Prostate gland (tissue), 2 donors: ENCODE results near the gene CEP112. TPM values are rescaled to one million over a fixed set of nuclear protein-coding genes. Genes with fewer than 3 reads are reported as not detected.

Experiments used
- DNase-seq: peaks from one replicate; pipeline ENCODE4 v3.0.0-alpha.2; 2019; ENCODE audit warnings: low spot score
- H3K27ac ChIP-seq, 2 donors: fragments of 200-600 bp; sonication (generic); 2 replicates each; pipeline ENCODE4 v1.5.1; 2017 to 2019
- H3K27me3 ChIP-seq: fragments of 200-600 bp; sonication (generic); replicated peaks from 2 replicates; pipeline ENCODE4 v1.5.1; 2019; ENCODE audit not compliant: insufficient read depth
- H3K36me3 ChIP-seq, 2 donors: fragments of 200-600 bp; sonication (generic); 1 replicate in 1 of 2; 2 replicates in 1 of 2; pipeline versions ENCODE4 v1.5.1 to v1.8.1; 2017 to 2019
- H3K4me1 ChIP-seq: fragments of 200-600 bp; sonication (generic); replicated peaks from 2 replicates; pipeline ENCODE4 v1.5.1; 2019
- H3K4me3 ChIP-seq, 2 donors: fragments of 200-600 bp; sonication (generic); 2 replicates each; pipeline ENCODE4 v1.5.1; 2017 to 2019
- H3K9me3 ChIP-seq: fragments of 200-600 bp; sonication (generic); 2 replicates; pipeline ENCODE4 v1.5.1; 2017
- CTCF ChIP-seq, 4 experiments: fragments of 200-600 bp in 2 of 4; fragments of 450-650 bp in 2 of 4; sonication (generic) in 2 of 4; IDR thresholded peaks; 1 replicate in 3 of 4; 2 replicates in 1 of 4; pipeline ENCODE4 v1.5.1; 2016 to 2019; ENCODE audit warnings: antibody characterized with exemption in 4 of 4, mild to moderate bottlenecking in 2 of 4, moderate library complexity in 2 of 4
- POLR2A ChIP-seq: fragments of 450-650 bp; IDR thresholded peaks from one replicate; pipeline ENCODE4 v1.6.1; 2016; ENCODE audit warnings: antibody characterized with exemption, mild to moderate bottlenecking
- POLR2AphosphoS5 ChIP-seq: sonication (generic); formaldehyde crosslinking; IDR thresholded peaks from one replicate; pipeline ENCODE4 v1.6.1; 2017; ENCODE audit warnings: antibody characterized with exemption
- WGBS: methylation state at CpG from one replicate; pipeline ENCODE4 v1.1.5; 2018; 5-methylcytosine and 5-hydroxymethylcytosine counted together
- intact Hi-C: fragments of 100-400 bp; cut with DNase I; formaldehyde crosslinking; loops from one replicate; pipeline ENCODE4 v1.14.2; 2022
- total RNA-seq, 2 donors: library from RNA; depleted of rRNA; stranded (reverse); fragments of >200 nt; gene quantifications; one replicate each; pipeline ENCODE4 v1.1.0, GENCODE V29; 2016

The CEP112 gene
- total RNA-seq, 2 donors from 2014 or later: 2.3 to 22.8 TPM

- DNase-seq: no peak
- TF ChIP-seq POLR2AphosphoS5 (no peak), CTCF (IDR thresholded peaks at IDR 0.05) (no peak), POLR2A (no peak)
Measured at GRCh38 chr17:66228887-66229782, 37.2 kb upstream of the CEP112 start, which contains the start of gene APOH. Gene APOH (minus strand): TSS chr17:66229415. CDS start chr17:66229379, 36 bp downstream.

GRCh38 chr17:66227212-66228045, 35.5 kb upstream of the CEP112 start:
- Histone ChIP-seq H3K27ac (no peak overlapping the region), H3K27me3 (no peaks in the 10 kb centered on the region), H3K4me1 (no peaks in the 10 kb centered on the region), H3K36me3 (no peaks in the 10 kb centered on the region), H3K9me3 (no peaks in the 10 kb centered on the region), H3K4me3 (no peak overlapping the region)
- 98% methylated on average over 4 of the region's 4 CpGs for WGBS
- TF ChIP-seq POLR2A (no peak), CTCF (IDR thresholded peaks at IDR 0.05) (no peak), POLR2AphosphoS5 (no peak)
- intact Hi-C loops: no loop called here
- no peak for DNase-seq

More at GRCh38 chr17:66228887-66229782, 37.2 kb upstream of the CEP112 start, which contains the start of gene APOH:
- 80% methylated on average over 20 of the region's 20 CpGs for WGBS
- Histone ChIP-seq H3K4me3 (no peak within 1 kb of the TSS), H3K36me3 (no peaks in the 10 kb centered on the region), H3K4me1 (no peaks in the 10 kb centered on the region), H3K9me3 (no peaks in the 10 kb centered on the region), H3K27me3 (no peaks in the 10 kb centered on the region), H3K27ac (no peak within 1 kb of the TSS)
- intact Hi-C loops: no loop called here

GRCh38 chr17:66222798-66223350, 30.9 kb upstream of the CEP112 start:
- H3K9me3 ChIP-seq: no peaks in the 10 kb centered on the region
- intact Hi-C loops: no loop called here

More at GRCh38 chr17:66222798-66223350, 30.9 kb upstream of the CEP112 start:
- WGBS: 73% methylated on average over 5 of the region's 5 CpGs
- Histone ChIP-seq H3K36me3 (no peaks in the 10 kb centered on the region), H3K27ac (no peak overlapping the region), H3K4me3 (no peak overlapping the region), H3K4me1 (no peaks in the 10 kb centered on the region), H3K27me3 (no peaks in the 10 kb centered on the region)
- TF ChIP-seq POLR2AphosphoS5: no peak
- TF ChIP-seq CTCF (IDR thresholded peaks at IDR 0.05): no peak
- no peak for TF ChIP-seq POLR2A
- DNase-seq: no peak
